Omental fat pad (tissue), 4 donors: ENCODE measurements around the gene SFTA2. TPM values are rescaled to one million over a fixed set of nuclear protein-coding genes. Genes with fewer than 3 reads are reported as not detected.
"Not testable (repeated sequence)": the region's sequence is repeated elsewhere in the genome, so short reads cannot be mapped to it uniquely, and the experiment has no call there.

Source experiments
- ATAC-seq: fragments of 150-250 bp; one replicate; pipeline ENCODE4 v1.9.1; 2016; ENCODE audit warnings: mild to moderate bottlenecking, moderate library complexity; ENCODE audit not compliant: low FRiP score
- DNase-seq: peaks from one replicate; pipeline ENCODE4 v3.0.0-alpha.2; 2019; ENCODE audit warnings: low spot score
- total RNA-seq, 4 donors: library from RNA; depleted of rRNA; stranded (reverse); fragments of >200 nt; gene quantifications; one replicate each; pipeline ENCODE4 v1.1.0, GENCODE V29; 2016
- TF ChIP-seq, protein P1 (sequence below), 3 donors: fragments of 450-650 bp; IDR thresholded peaks; one replicate each; pipeline ENCODE4 v1.5.1; 2016 to 2017; ENCODE audit warnings: antibody characterized with exemption in 3 of 3, mild to moderate bottlenecking in 3 of 3, moderate library complexity in 2 of 3

Gene SFTA2
- total RNA-seq, 4 donors from 2014 or later = not detected

DNA sequence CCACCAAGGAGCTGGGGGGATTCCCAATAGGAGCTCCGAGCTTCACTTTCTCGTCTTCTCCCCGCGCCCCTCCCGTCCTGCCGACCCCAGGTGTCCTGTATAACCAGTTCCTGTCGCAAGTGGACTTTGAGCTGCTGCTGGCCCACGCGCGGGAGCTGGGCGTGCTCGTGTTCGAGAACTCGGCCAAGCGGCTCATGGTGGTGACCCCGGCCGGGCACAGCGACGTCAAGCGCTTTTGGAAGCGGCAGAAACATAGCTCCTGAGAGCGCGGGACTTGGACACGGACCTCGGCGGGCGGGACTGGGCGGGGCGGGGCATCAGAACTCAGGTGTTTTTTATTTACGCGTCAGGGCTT, 18.3 kb downstream of the SFTA2 start:
- DNase-seq = no peak
- TF ChIP-seq, protein P1, sequence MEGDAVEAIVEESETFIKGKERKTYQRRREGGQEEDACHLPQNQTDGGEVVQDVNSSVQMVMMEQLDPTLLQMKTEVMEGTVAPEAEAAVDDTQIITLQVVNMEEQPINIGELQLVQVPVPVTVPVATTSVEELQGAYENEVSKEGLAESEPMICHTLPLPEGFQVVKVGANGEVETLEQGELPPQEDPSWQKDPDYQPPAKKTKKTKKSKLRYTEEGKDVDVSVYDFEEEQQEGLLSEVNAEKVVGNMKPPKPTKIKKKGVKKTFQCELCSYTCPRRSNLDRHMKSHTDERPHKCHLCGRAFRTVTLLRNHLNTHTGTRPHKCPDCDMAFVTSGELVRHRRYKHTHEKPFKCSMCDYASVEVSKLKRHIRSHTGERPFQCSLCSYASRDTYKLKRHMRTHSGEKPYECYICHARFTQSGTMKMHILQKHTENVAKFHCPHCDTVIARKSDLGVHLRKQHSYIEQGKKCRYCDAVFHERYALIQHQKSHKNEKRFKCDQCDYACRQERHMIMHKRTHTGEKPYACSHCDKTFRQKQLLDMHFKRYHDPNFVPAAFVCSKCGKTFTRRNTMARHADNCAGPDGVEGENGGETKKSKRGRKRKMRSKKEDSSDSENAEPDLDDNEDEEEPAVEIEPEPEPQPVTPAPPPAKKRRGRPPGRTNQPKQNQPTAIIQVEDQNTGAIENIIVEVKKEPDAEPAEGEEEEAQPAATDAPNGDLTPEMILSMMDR (IDR thresholded peaks at IDR 0.05) = no peak

DNA sequence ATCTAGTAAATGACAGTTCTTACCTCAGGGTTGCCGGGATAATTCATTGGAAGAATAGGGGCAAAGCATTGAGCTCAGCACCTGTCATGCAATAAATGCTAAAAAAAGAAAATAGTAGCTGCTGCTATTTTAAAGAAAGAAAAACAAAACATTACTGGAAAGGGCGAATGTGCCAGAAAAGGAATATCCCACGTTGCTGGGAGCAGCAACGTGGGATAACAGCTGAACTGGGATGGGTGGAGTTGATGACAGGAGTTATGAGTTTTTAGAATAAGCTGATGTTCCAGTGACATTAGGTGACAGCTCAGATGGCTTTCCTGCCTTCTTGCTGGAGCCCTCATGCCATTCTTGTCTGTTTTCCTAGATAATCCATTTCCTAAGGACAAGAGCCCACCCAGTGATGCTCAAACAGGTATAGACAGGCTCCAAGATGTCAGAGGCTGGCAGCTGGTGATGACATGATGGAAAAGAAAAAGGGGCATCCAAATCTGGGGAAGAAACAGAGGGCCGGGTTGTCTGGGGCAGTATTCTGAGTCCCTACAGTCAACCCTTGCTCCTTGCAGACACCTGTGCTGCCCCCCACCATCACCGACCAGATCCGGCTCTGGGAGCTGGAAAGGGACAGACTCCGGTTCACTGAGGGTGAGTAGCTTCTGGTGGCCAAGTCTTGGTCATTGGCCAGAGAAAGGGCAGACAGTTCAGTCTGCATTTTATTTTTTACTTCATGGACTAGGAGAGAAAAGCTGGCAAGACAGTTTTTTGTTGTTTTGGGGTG, 19.0 kb downstream of the SFTA2 start:
- ATAC-seq (no peak), DNase-seq (no peak)
- TF ChIP-seq, protein P1 (IDR thresholded peaks at IDR 0.05) = no peak

More for the DNA sequence above, 18.3 kb downstream of the SFTA2 start:
- no peak for ATAC-seq

DNA sequence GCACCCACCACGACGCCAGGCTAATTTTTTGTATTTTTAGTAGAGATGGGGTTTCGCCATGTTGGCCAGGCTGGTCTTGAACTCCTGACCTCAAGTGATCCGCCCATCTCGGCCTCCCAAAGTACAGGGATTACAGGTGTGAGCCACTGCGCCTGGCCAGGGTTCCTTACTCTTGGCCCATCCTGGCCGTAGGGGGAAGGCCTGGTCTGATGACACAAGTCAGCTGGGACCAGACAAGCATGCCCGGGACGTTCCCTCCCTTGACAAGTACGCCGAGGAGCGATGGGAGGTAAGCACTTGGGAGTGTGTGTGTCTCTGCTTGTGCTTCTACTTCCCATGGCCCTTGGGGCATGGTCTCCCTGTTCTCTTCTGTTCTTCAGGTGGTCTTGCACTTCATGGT, 21.5 kb downstream of the SFTA2 start:
- DNase-seq, ATAC-seq: not testable (repeated sequence)

DNA sequence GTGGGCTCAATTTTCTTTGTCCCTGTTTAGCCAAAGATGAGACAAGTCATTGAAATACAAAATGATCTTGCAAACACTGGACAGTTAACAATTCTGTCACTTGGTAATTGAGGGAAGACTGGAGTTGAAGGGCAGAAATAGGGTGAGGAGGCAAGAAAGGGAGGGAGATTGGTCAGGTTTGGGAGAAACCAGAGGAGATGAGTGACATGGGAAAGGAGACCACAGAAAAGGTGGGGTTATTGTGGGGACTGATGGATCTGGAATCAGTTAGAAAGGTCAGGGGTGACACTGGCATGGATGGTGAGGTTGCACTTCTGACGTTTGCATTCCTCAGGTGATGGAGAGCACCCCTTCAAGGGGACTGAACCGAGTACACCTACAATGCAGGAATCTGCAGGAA, 23.3 kb downstream of the SFTA2 start:
- ATAC-seq = no peak
- DNase-seq = no peak
- TF ChIP-seq, protein P1 (IDR thresholded peaks at IDR 0.05) = no peak

DNA sequence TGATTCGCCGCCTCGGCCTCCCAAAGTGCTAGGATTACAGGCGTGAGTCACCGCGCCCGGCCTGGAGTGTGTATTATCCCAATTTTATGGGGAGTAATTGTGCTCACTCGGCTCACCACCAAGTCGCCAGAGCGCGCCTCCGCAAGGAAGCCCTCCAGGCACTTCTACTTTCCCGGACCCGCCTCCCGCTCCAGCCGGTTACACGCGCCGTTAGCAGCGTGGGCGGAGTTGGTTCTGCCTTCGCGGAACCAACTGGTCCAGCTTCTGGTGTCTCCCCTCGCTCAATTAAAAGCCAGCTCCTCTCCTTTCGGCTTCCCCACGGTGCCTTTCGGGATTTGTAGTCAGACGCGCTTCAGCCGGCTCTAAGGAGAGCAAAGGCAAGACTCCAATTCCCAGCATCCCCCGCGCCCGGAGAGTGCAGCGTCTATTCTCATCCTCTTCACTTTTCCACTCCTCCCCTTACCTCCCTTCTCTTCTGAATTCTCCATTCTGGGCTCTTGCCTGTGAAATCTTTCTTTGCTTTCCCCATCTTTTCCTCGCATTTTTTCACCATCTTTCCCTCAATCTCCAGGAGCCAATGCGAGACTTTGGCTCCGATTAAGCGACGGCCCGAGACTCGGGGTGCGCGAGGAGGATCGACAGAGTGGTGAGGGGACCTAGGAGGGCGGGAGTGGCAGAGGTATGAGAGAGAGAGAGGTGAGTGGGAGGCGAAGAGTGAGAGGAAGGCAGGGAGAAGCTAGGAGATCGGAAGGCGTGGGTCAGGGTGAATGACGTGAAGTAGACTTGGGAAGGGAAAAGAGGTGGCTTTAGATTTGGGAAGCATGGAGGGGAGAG, 24.0 kb downstream of the SFTA2 start, which contains the start of gene GTF2H4:
Gene GTF2H4, plus strand, starts transcription at position 450 of the 834 bp plus-strand sequence.
- TF ChIP-seq, protein P1 (IDR thresholded peaks at IDR 0.05) = no peak
- ATAC-seq (peak; percentile 99), DNase-seq (peak; percentile 81)

DNA sequence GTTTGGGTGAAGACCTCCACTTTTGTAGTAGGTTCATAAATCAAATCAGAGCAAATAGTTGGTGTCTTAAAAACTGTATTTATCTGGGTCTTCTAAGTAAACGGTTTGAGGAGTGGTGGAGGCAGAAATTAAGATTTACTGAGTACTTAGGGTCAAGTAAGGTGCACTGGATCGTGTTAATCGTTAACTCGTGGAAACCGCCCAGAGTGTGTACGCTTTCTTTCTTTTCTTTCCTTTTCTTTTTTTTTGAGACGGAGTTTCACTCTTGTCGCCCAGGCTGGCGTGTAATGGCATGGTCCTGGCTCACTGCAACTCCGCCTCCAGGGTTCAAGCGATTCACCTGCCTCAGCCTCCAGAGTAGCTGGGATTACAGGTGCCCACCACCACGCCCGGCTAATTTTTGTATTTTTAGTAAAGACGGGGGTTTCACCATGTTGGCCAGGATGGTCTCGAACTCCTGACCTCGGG, 24.6 kb downstream of the SFTA2 start:
- DNase-seq, ATAC-seq: not testable (repeated sequence)

DNA sequence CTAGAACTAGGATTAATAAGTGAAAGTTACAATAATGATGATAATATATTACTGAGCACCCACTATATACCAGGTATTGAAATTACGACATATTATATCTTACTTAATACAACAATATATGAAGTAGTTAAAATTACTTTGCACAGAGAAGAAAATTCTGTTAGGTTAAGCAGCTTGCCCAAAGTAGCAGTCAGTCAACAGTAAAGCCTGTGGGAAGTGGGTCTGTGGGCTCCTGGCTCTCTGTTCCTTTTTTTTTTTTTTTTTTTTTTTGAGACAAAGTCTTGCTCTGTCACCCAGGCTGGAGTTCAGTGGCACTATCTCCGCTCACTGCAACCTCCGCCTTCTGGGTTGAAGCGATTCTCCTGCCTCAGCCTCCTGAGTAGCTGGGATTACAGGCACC, 28.7 kb downstream of the SFTA2 start:
- TF ChIP-seq, protein P1 (IDR thresholded peaks at IDR 0.05) = no peak
- ATAC-seq = no peak
- no peak for DNase-seq

DNA sequence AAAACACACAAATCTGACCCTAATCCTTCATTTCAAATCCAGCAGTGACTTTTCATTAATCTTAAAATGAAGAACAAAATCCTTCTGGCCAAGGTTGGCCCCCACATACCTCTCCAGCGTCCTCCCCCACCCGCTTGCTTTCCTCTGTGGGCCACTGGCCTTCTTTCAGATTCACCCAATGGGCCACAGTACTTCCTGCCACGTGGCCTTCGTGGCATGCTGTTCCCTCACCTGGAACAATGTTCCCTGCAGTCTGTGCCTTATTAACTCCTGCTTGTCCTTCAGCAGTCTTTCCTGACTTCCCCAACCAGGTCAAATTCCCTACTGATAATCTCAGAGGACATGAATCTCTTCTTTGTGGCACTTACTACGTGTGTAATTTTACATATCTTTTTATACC, 29.3 kb downstream of the SFTA2 start:
- TF ChIP-seq, protein P1 (IDR thresholded peaks at IDR 0.05) = no peak
- DNase-seq = no peak
- no peak for ATAC-seq

DNA sequence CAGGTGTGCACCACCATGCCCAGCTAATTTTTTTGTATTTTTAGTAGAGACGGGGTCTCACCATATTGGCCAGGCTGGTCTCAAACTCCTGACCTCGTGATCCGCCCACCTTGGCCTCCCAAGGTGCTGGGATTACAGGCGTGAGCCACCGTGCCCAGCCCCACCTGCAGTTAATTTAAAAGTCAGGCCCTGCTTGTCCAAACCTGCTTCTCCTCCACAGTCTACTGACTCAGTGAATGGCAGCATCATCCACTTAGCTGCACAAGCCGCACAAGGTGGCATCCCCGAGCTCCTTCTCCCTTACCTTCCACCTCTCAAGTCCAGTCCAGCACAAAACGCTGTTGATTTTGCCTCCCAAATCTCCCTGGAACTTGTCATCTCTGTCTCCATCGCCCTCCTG, 29.8 kb downstream of the SFTA2 start:
- not testable (repeated sequence) for ATAC-seq, DNase-seq
